Measurements from ENCODE around the gene LRBA.

Gene LRBA

DNA sequence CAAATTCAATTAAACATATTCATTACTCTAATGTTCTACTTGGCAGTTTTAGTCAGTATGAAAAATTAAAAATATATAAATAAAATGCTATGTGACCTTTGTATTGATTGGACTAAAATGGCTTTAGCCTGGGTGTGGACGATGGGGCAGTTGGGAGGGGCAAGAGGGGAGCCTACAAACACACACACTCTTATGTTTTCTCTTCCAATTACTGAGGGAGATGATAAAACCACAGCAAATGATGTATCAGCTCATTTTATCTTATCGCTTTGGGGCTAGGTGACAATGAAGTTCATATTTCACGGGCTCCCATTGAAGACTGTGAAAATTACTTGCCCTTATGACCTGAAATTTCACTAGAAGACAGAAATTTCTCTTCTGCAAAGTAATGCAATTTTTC, 517.5 kb downstream of the LRBA start:
- Mint-ChIP-seq H3K4me3 (no peak overlapping the region), H3K27ac (no peak overlapping the region), H3K36me3 (ENCODE audit: low read depth) (peaks cover 1% of the 10 kb centered on the region), H3K27me3 (ENCODE audit: low read depth) (no peaks in the 10 kb centered on the region), H3K4me1 (ENCODE audit: low read depth) (no peaks in the 10 kb centered on the region), H3K9me3 (no peaks in the 10 kb centered on the region)

DNA sequence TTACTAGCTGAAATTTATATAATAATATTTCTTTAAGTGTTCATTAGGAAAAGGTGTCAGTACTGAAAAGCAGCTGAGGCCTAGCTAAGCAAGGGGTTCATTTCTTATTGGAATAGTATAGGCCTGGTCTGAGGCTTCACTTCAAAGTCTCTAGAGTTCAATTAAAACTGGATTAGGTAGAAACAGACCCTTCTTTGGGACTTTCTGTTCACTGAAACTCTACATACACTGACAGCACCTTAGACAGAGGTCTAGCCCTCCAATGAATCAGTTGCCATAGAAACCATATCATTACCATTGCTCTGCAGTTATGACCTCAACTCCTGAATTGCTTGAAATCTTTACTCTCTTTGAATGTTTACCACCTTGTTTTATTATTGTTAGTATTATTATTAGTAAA, 519.5 kb downstream of the LRBA start:
- no peak overlapping the region for H3K27ac Mint-ChIP-seq
- no peaks in the 10 kb centered on the region for H3K4me1 Mint-ChIP-seq (ENCODE audit: low read depth)
- no peak overlapping the region for H3K4me3 Mint-ChIP-seq
- no peaks in the 10 kb centered on the region for H3K27me3 Mint-ChIP-seq (ENCODE audit: low read depth)
- H3K9me3 Mint-ChIP-seq, result no peaks in the 10 kb centered on the region
- peaks cover 2% of the 10 kb centered on the region for H3K36me3 Mint-ChIP-seq (ENCODE audit: low read depth)

DNA sequence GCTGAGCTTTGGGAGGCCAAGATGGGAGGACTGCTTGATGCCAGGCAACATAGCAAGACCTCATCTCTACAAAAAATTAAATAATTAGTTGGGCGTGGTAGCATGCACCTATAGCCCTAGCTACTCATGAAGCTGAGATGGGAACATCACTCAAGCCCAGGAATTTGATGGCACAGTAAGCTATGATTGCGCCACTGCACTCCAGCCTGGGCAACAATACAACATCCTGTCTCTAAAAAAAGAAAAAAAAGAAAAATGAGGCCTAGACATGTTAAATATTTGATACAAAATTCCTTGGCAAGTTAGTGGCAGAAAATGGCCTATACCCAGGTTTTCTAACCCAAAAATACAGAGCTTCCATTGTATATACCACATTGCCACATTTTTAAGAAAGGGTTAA, 521.2 kb downstream of the LRBA start:
- Mint-ChIP-seq H3K9me3 (no peaks in the 10 kb centered on the region), H3K27me3 (ENCODE audit: low read depth) (no peaks in the 10 kb centered on the region), H3K36me3 (ENCODE audit: low read depth) (peaks cover 2% of the 10 kb centered on the region), H3K4me3 (no peak overlapping the region), H3K4me1 (ENCODE audit: low read depth) (no peaks in the 10 kb centered on the region), H3K27ac (no peak overlapping the region)

DNA sequence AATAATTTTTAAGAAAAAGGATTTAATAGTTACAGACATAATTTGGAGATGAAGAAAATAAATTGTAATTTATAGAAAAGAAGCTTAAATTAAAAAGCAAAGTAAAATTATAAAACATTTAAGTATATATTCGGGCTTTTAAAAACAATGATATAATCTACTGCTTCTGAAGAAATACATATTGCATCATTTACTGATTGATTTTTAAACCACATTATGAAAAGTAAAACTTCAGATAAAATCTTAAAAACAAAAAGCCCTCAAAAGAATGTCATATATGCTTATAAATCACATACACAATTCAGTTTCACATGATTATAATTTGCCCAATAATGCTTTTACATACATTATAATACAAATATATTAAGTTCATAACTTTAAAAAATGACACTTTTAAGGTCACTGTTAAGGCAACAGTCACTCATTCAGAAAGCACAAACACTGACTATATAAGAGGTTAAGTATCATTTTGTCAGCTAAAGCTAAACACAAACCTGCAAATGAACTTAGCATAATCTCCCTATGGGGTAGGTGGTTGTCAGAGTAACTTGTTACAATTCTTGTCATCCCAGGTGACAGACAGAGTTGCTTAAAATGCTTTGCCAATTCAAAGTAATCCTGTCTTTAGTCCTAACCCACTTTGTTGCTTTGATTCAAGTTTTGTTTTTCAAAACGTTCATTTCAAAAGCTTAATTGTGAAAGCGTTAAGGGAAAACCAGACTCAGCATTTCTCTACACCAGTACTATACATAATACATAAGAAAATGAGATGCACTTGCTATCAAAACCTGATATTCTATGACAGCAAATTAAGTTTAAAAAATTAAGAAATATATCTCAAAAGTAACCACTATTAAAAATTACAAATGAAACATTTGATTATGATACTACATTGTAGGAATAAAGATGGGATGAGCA, 523.7 kb downstream of the LRBA start:
- Mint-ChIP-seq H3K36me3 (ENCODE audit: low read depth) (peaks cover 2% of the 10 kb centered on the region), H3K27ac (no peak overlapping the region), H3K4me1 (ENCODE audit: low read depth) (no peaks in the 10 kb centered on the region), H3K4me3 (no peak overlapping the region), H3K9me3 (no peaks in the 10 kb centered on the region), H3K27me3 (ENCODE audit: low read depth) (no peaks in the 10 kb centered on the region)

DNA sequence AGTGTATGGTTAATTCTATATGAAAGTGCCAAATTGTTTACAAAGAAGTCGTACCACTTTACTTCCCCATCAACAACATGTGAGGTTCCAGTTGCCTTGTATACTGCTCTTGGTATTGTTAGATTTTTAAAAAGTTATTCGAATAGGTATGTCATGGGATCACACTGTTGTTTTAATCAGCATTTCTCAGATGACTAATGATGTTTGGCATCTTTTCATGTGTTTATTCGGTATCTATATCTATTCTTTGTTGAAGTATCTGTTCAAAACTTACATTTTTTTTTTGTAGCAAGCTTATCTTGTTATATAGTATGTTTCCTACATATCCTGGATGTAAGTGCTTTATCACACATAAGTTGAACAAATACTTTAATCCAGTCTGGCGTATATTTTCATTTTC, 532.5 kb downstream of the LRBA start:
- no peak overlapping the region for H3K4me3 Mint-ChIP-seq
- H3K9me3 Mint-ChIP-seq, result no peaks in the 10 kb centered on the region
- no peaks in the 10 kb centered on the region for H3K4me1 Mint-ChIP-seq (ENCODE audit: low read depth)
- peaks cover 6% of the 10 kb centered on the region for H3K36me3 Mint-ChIP-seq (ENCODE audit: low read depth)
- no peaks in the 10 kb centered on the region for H3K27me3 Mint-ChIP-seq (ENCODE audit: low read depth)
- H3K27ac Mint-ChIP-seq, result no peak overlapping the region

DNA sequence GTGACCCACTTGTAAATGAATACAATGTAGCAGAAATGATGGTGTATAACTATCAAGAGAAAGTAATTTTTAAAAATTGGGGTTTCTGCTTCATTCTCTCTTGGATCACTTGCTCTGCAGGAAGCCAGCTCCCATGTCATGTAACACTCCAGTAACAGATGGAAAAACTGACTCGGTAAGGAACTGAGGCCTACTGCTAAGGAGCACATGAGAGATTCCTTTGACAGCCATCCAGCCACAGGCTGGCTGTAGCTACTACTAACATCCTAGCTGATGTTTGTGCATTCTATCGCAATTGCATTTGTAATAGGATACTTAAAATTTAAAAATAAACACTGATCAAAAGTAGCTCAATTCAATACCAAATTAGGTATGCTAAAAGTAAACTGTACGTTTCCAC, 535.4 kb downstream of the LRBA start:
- Mint-ChIP-seq H3K36me3 (ENCODE audit: low read depth) (peaks cover 8% of the 10 kb centered on the region), H3K4me3 (no peak overlapping the region), H3K27me3 (ENCODE audit: low read depth) (no peaks in the 10 kb centered on the region), H3K27ac (no peak overlapping the region), H3K9me3 (no peaks in the 10 kb centered on the region), H3K4me1 (ENCODE audit: low read depth) (no peaks in the 10 kb centered on the region)

DNA sequence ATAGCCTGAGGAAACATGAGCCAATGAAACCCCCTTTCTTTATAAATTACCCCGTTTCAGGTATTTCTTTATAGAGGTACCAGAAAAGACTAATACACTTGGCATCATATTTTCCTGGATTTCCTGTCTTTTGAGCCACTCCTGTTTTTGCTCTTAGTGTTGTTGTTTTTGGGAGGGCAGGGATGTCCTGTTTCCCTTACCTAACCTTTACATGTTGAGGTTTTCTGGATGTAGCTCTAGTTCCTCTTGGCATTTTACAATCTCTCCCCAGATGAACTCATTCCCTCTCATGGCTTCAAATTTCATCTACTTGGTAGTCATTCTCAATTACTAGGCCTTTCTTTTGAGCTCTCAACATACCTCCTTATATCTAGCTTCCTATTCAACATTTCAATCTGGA, 537.2 kb downstream of the LRBA start:
- Mint-ChIP-seq H3K36me3 (ENCODE audit: low read depth) (peaks cover 8% of the 10 kb centered on the region), H3K4me1 (ENCODE audit: low read depth) (no peaks in the 10 kb centered on the region), H3K4me3 (no peak overlapping the region), H3K9me3 (no peaks in the 10 kb centered on the region), H3K27me3 (ENCODE audit: low read depth) (no peaks in the 10 kb centered on the region), H3K27ac (no peak overlapping the region)

DNA sequence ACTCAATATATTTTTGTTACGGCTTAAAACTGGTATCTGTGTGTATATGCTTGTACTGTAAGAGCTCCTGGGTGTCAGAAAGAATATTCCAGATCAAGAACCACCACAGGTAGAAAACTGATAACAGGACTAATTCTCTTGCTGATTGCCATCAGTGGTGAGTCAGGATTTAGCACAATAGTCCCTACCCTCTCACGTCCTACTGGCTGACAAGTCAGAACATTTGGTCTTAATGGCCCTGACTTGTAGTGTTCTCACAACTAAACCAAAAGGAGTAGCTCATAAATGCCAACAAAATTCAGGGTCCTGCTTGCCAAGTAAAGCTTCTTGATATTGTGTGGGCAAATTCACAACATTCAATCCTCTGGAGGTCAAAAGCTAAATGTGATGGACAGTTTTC, 538.3 kb downstream of the LRBA start:
- Mint-ChIP-seq H3K9me3 (no peaks in the 10 kb centered on the region), H3K4me1 (ENCODE audit: low read depth) (no peaks in the 10 kb centered on the region), H3K27ac (no peak overlapping the region), H3K36me3 (ENCODE audit: low read depth) (peaks cover 8% of the 10 kb centered on the region), H3K27me3 (ENCODE audit: low read depth) (no peaks in the 10 kb centered on the region), H3K4me3 (no peak overlapping the region)

DNA sequence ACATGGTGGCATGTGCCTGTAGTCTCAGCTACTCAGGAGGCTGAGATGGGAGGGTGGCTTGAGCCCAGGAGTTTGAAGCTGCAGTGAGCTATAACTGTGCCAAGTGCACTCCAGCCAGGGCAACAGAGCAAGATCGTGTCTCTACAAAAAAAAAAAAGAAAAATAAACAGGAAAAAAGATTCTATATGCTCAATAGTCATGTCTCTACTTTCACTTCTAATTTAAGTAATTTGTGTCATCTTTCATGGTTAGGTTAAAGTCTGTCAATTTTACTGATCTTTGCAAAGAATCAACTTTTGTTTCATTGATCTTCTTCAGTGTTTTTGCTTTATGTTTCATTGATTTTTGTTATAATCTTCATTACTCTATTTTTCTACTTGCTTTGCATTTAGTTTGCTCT, 539.3 kb downstream of the LRBA start:
- H3K27ac Mint-ChIP-seq, result no peak overlapping the region
- no peak overlapping the region for H3K4me3 Mint-ChIP-seq
- H3K27me3 Mint-ChIP-seq (ENCODE audit: low read depth), result no peaks in the 10 kb centered on the region
- no peaks in the 10 kb centered on the region for H3K9me3 Mint-ChIP-seq
- H3K36me3 Mint-ChIP-seq (ENCODE audit: low read depth), result peaks cover 8% of the 10 kb centered on the region
- H3K4me1 Mint-ChIP-seq (ENCODE audit: low read depth), result no peaks in the 10 kb centered on the region

DNA sequence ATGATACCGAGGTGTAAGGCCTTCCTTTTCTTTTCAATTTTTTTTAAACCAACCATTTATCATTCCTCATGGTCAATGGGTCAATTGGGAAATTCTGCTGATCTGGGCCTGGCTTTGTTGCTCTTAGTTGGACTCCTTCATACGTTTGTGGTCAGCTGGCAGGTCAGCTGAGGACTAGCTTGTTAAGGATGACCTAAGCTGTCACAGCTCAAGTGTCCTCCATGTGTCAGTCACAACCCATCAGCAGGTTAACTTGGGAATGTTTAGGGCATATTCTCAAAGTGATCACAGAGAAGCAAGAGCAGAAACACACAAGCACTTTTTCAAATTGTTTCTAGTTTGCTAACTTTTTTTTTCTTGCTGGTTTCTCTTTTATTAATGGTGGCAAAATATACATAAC, 550.6 kb downstream of the LRBA start:
- H3K36me3 Mint-ChIP-seq (ENCODE audit: low read depth), result peaks cover 9% of the 10 kb centered on the region
- H3K27me3 Mint-ChIP-seq (ENCODE audit: low read depth), result no peaks in the 10 kb centered on the region
- no peak overlapping the region for H3K4me3 Mint-ChIP-seq
- H3K9me3 Mint-ChIP-seq, result no peaks in the 10 kb centered on the region
- H3K4me1 Mint-ChIP-seq (ENCODE audit: low read depth), result no peaks in the 10 kb centered on the region
- no peak overlapping the region for H3K27ac Mint-ChIP-seq

DNA sequence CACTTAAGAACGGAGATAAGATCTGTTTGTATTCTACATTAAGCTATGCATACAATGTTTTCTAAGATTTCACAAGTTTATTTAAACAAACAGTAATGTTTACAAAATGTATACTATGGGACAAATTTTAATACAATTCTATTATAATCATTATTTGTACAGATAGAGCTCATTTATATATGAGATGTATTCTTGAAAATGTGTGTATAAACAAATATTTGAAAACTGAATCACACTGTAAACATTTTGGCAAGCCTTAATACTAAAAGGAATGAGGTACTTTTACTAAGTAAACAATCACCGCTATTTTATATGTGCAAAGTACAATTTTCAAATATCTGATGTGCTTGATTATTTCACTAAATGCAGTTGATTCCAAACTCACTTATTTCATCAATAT, 552.3 kb downstream of the LRBA start:
- Mint-ChIP-seq H3K4me1 (ENCODE audit: low read depth) (no peaks in the 10 kb centered on the region), H3K36me3 (ENCODE audit: low read depth) (peaks cover 9% of the 10 kb centered on the region), H3K9me3 (no peaks in the 10 kb centered on the region), H3K4me3 (no peak overlapping the region), H3K27me3 (ENCODE audit: low read depth) (no peaks in the 10 kb centered on the region), H3K27ac (no peak overlapping the region)

DNA sequence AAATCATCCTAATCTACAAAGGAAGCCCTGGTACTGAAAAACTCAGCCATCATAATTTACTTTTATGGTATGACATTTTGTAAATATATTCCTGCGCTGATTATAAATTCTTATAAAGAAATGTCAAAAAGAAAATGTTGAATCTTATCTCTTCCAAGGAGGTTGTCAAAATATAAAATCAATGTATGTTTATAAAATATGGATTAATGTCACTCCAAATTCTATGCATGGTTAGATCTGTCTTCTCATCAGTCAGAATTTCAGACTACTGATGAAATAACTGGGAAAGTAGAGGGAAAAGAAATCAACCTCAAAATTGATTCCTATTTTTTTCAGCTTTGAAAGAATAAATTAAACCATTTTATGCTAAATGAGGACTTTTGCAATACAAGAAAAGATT, 553.1 kb downstream of the LRBA start:
- Mint-ChIP-seq H3K27ac (no peak overlapping the region), H3K9me3 (no peaks in the 10 kb centered on the region), H3K36me3 (ENCODE audit: low read depth) (peaks cover 9% of the 10 kb centered on the region), H3K4me3 (no peak overlapping the region), H3K27me3 (ENCODE audit: low read depth) (no peaks in the 10 kb centered on the region), H3K4me1 (ENCODE audit: low read depth) (no peaks in the 10 kb centered on the region)

DNA sequence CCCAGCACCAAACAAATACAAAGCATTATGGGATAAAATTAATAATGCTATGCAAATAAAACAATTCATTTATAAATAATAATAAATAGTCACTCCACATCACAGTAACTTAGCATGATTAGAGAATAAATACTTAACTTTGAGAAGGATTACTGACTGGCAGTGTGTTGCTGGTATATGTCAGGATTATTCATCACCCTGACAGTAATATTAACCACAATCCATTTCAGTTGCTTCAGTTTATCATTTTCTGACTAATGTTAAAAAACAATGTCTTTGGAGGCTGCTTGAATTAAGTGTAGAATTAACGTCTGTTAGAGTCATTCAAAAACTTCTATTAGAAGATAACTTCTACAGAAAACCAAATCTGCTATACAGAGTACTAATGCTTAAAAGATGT, 557.3 kb downstream of the LRBA start:
- Mint-ChIP-seq H3K4me1 (ENCODE audit: low read depth) (no peaks in the 10 kb centered on the region), H3K36me3 (ENCODE audit: low read depth) (peaks cover 10% of the 10 kb centered on the region), H3K27me3 (ENCODE audit: low read depth) (no peaks in the 10 kb centered on the region), H3K27ac (no peak overlapping the region), H3K4me3 (no peak overlapping the region), H3K9me3 (peaks cover 10% of the 10 kb centered on the region)

DNA sequence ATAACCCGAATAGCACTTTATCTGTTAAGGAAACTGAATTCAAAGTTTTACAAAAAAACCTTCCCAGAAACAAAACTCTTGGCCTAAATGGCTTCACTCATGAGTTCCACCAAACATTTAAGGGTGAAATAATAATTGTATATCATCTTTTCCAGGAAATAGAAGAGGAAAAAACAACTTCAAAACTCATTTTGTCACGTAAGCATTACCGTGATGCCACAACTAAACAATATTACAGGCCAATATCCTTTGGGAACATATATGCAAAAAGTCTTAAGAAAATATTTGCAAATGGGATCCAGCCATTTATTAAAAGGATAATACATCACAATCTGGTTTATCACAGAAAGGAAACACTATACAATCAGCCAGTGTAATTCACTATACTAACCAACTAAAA, 563.2 kb downstream of the LRBA start:
- peaks cover 10% of the 10 kb centered on the region for H3K9me3 Mint-ChIP-seq
- no peak overlapping the region for H3K27ac Mint-ChIP-seq
- H3K36me3 Mint-ChIP-seq (ENCODE audit: low read depth), result peaks cover 8% of the 10 kb centered on the region
- no peaks in the 10 kb centered on the region for H3K27me3 Mint-ChIP-seq (ENCODE audit: low read depth)
- no peaks in the 10 kb centered on the region for H3K4me1 Mint-ChIP-seq (ENCODE audit: low read depth)
- no peak overlapping the region for H3K4me3 Mint-ChIP-seq

DNA sequence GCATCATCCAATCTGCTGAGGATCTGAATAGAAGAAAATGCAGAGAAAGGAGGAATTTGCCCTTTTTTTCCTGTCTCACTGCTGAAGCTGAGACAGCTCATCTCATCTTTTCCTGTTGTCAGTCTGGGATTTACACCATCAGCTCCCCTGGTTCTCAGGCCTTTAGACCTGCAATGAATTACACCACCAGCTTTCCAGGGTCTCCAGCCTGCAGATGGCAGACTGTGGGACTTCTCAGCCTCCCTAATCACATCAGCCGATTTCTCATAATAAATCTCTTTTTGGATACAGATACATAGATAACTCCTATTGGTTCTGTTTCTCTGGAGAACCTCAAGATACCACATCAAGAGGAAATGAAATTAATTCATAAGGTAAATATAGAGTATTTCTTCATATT, 567.7 kb downstream of the LRBA start:
- H3K4me3 Mint-ChIP-seq, result no peak overlapping the region
- H3K9me3 Mint-ChIP-seq, result no peaks in the 10 kb centered on the region
- H3K4me1 Mint-ChIP-seq (ENCODE audit: low read depth), result no peaks in the 10 kb centered on the region
- H3K36me3 Mint-ChIP-seq (ENCODE audit: low read depth), result no peaks in the 10 kb centered on the region
- no peak overlapping the region for H3K27ac Mint-ChIP-seq
- no peaks in the 10 kb centered on the region for H3K27me3 Mint-ChIP-seq (ENCODE audit: low read depth)

Measured in T-helper 1 cell treated with Interleukin-12 subunit alpha and Interleukin-12 subunit beta and Interleukin-4 antibody, amounts not matched to agents 30 μg/mL and 1 μg/mL, for 36 hours (primary cell).